HL-60/S4 (cell line): ENCODE results near the gene TSHZ2.

Source experiments
- in situ Hi-C: fragments of 300-500 bp; cut with MboI; formaldehyde crosslinking; loops from 2 replicates; pipeline ENCODE4 v1.14.3; 2022; ENCODE audit warnings: low sequenced_read_pairs

The TSHZ2 gene

DNA sequence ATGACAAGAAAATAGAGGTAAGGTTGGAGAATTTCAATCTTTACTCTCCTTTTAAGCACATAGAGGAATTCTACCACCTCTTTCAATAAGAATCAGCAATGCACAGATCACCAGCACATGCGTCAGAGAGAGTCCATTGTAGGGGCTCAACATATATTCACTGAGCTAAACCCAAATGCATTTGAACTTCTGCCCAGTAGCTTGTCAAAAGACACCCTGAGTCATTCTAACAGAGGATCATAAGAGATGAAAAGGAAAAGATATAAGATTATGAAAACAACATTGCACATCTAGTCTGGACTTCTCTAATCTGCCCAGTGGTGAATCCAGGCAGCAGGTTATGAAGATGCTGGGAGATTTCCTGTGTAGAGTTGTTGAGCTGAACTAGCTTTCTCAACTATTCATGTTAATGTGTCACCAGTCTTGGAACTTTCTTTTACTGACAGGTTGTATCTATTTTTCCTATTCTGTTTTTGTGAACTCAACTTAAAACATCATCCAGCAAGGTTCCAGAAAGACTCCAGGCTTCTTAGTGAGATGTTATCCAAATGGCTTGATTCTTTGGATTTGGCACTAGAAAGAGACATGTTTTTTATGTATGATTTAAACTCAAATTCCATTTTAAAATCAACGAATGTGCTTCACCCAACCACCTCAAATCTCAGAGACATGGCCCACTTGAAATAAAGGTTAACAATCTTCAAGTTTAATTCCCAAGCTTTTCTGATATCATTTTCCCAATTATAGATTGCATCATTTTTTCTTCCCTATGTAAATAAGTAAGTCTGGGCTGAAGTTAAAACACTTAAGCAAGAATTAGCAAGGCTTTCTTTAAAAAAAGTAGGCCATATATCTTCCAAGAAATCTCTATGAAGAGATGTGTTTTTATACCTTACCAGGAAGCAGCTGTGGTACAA is 89.3 kb downstream of the TSHZ2 start:
- in situ Hi-C loops: no loop called here

DNA sequence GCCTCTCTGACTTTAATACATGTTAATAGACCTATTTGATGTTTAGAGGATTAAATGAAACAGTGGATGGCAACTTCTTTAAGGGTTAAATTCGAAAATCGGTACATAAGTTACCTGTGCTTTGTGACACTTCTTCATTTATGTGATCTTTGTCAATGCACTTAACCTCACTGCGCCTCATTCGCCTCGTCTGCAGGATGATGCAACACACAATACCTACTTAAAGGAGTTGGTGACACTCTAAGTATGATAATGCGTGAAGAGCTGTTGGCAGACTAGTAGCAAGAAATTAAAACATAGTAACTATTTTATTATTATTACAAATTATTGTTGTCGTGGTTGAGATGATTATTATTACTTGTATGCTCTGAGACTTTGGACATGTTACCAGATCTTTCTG is 92.8 kb downstream of the TSHZ2 start:
- in situ Hi-C loops: no loop called here

DNA sequence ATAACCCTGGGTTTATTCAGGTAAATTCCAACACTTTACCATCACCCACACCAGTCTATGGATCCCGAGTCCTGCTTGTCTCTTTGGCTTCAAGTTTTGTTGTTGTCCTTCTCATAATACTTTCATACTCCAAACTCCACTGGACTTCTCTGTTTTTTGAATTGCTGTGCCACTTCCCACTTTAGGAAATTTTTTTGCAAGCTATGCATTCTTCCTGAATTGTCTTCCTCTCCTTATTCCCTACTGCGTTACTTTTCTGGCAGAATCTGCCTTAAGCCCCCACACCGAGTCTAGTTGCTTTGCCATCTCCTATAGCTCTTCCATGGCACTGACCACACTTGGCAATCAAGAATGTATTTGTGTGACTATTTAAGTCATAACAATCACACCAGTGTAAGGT is 96.1 kb downstream of the TSHZ2 start:
- in situ Hi-C loops: no loop called here

DNA sequence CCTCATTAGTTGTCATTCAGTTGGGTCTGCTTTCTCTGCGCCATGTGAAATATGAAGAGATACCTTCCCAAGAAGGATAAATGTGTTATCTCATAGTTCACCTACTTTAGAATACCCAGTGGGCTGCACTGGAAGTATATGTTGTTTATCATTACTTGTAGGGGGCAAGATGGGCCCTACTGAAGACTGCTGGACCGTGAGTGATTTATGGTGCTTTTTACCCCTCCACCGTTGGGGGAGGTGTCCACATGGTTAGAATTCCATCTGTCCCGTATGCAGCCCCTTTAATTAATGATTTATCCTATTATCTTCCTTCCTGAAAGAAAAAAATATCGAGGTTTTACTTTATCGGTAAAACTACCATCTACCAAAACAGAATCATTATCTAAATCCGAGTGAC is 97.0 kb downstream of the TSHZ2 start:
- in situ Hi-C loops: no loop called here

DNA sequence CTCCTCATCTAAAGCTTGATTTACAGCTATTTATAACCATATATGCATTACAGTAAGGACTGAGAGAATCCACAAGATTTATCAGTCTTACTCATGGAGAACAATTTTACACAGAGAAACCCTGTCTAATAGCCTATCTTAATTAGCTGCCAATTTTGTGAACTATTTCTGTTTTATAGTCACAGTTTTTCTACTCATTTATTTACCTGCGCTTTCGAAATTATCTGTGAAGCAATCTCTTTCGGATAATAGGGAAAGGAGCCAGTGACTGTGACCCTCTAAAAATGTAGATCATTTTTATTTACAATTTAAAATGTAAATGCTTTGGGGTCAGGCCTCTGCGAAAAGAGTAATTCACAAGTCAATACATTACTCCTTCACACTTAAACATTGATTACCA is 98.1 kb downstream of the TSHZ2 start:
- in situ Hi-C loops: no loop called here

DNA sequence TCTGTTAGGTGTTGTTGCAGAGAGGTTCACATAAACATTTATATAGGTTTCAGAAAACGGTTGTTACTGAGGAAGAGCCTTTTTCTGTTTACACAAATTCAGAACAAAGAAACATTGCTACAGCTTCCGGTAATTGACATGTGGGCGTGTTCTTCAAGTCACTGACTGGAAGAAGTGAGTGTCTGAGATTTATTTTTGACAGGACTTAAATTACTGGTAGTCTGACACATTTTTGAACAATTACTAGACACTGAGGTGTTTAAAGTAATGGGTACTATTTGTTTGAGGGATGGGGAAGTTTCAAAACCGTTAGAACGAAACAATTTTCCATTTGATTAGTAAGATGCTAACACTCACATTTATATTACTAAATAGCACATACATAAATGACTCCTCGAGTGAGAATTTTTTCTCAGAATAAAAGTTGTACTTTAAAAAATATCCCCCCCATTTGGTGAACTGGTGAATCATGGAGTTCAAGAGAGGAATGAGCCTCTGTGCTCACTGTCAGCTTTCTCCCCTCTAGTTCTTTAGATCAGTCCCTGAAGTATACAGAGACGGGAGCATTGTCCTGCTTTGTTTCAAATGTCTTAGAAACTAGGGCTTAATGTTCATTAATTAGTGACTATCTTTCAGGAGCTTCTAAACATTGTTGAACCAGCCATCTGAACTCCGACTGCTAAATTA is 98.7 kb downstream of the TSHZ2 start:
- in situ Hi-C loops: no loop called here

DNA sequence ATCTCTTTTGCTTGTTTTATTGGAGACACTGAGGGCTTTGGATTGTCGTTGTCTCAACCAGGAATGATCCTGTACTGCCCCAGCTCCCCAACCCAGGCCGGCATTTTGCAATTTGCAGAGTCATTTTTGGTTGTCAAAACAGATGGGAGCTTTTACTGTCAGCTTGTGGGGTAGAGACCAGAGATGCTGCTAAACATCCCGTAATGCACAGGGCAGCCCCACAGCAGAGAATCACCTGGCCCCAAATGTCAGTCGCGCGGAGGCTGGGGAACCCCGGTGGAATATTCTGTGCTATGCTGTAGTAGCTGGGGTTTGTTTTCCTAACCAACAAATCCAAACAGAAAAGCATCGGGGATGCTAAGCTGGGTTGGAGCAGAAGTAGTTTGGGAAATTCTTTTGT is 99.7 kb downstream of the TSHZ2 start:
- in situ Hi-C loops: no loop called here

DNA sequence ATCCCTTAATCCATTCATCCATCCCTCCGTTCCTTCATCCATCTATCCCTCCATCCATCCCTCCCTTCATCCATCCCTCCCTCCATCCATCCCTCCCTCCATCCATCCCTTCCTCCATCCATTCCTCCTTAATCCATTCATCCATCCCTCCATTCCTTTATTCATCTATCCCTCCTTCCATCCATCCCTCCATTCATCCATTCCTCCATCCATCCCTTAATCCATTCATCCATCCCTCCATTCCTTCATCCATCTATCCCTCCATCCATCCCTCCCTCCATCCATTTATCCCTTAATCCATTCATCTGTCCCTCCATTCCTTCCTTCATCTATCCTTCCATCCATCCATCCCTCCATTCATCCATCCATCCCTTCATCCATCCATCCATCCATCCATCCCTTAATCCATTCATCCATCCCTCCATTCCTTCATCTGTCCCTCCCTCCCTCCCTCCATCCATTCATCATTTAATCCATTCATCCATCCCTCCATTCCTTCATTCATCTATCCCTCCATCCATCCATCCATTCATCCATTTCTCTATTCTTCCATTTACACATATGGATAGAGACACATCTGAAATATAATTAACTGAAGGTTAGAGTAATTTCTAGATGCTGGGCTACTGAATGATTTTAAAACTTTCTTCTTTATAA is 100.9 kb downstream of the TSHZ2 start:
- in situ Hi-C loops: no loop called here

DNA sequence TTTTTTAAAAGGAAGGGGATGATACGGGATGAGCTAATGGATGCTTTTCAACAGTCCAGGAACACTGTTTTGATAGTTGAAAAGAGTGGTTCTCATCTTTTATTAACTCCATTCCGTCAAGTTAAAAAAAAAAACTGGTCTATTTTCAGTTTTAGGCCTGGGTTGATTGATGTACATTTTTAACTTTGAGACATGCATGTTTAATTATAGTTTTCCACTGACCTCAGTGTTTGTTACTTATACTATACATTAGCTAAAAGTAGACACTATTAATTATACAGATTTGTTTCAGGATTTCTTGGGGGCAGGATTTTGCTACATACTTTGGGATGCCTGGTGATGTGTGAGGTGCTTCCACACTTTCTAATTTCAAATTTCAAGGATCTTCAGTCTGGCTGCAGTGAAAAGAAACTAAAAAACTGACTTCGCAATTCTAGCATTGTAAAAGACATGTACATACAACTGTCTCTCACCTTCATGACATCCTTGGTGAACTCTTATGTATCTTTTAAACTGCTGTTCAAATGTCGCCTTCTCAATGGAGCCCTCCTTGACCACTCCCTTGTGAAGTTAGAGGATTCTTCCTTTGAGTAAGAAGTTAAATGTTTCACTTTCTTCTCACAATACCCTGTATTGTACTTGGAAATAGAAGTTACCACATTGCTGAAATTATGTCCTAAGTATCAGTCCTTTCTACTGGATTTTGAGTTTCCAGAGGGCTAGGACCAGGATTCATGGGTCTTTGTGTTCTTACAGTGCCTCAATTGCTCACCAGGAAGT is 101.7 kb downstream of the TSHZ2 start:
- in situ Hi-C loops: no loop called here

DNA sequence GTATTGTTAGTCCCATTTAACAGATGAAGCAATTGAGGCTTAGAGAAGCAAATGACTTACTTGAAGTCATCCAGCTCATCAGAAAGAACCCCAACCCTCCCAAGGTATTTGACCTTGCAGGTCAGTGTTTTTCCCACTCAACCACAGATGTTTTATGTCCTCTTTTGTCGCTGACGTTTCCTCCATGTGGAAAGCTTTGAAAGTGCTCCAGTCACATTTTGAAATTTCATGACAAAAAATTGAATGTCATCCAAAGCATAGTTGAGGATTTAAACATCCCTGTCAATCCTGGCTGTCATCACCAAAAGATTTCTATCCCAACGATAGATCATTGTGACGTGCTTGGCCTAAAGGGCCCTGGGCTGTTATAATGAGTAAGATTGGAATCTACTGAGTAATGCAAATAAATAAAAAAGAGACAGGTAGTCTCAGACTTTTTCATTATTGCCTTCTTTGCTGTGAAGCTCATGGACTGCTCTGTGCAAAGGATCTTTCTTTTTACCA is 102.7 kb downstream of the TSHZ2 start:
- in situ Hi-C loops: no loop called here

DNA sequence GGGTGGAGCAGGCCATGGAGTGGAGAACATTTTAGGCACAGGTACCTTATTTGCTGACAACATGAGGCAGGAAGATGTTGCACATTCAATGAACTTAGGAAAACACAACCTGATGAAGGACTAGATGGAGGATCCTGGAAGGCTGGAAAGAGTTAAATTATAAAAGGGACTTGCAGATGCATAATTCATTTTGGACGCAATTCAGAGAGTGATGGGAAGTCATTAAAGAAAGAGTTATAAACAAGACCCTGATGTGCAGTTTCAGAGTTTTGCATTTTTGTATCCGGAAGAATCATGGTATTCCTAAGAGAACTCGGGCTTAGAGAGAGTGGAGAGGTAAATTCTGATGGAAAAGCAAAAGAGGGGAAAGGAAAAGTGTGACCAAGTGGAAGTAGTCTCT is 104.5 kb downstream of the TSHZ2 start:
- in situ Hi-C loops: no loop called here

DNA sequence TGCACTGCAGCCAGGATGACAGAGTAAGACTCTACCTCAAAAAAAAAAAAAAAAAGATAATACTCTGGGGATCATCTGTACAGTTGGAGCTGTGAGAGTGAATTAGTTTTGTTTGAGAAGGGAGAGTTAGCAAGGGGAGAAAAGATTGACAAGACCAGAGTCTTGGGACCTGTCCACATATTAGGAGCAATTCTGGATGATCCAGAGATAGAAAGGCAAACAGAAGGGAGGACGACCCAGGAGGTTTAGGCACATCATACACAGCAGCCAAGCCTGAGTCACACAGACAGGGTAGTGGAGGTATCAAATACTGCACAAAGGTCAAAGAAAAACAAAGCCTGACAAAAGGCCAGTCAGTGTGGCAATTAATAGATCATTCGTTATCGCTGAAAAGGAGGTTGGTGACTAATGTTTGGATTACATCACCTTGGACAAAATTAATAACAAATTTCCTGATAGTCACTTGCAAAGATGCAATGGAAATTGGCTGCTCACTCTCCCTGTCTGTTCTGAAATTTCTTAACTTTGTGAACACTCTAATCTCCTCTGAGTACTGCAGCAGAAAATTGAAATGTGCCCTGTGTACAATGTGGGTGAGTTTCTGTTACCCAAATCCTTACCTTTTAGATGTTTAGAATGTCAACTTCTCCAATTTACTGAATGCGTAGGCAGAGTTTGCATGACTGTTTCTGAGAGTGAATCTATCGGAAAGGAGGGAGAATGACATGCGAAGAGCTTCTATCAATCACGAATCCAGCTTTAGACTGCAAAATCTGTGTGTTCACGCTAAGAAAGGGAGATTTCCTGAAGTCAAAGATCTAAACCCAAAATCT is 105.4 kb downstream of the TSHZ2 start:
- in situ Hi-C loops: no loop called here

DNA sequence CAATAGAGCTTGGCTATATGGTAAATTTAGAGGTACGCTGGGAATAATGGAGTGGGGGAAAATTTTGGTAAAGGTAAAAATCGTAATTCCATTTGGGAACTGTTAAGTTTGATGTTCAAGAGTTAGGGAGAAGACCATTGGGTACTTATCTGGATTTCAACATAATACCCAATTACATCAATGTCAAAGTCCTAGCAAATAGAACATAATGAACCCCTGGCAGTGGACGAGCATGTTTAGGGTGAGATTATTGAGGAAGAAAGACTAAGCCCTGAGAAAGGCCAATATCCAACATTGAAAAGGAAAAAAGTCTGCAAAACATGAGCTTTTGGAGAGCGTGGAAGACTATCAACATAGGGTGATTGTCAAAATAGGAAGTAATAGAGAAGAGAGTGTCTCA is 106.6 kb downstream of the TSHZ2 start:
- in situ Hi-C loops: no loop called here

DNA sequence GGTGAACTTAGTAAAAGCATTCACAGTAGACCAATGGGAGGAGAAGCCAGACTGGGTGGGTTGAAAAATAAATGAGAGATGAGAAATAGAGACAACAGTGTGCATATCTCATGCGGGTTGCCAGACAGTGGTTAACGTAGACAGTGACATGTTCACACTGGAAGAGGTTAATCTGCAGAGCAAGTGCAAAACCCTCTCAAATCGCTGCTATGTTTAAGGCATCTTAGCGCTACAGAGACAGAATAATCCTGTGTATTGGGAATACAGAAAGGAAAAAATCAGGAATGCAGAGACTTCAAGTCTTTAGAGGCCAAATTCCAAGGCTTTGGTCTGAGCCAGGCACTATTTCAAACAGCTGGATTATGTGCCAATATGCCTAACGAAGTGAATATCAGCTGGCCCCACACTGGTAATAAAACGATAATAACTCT is 107.1 kb downstream of the TSHZ2 start:
- in situ Hi-C loops: no loop called here

DNA sequence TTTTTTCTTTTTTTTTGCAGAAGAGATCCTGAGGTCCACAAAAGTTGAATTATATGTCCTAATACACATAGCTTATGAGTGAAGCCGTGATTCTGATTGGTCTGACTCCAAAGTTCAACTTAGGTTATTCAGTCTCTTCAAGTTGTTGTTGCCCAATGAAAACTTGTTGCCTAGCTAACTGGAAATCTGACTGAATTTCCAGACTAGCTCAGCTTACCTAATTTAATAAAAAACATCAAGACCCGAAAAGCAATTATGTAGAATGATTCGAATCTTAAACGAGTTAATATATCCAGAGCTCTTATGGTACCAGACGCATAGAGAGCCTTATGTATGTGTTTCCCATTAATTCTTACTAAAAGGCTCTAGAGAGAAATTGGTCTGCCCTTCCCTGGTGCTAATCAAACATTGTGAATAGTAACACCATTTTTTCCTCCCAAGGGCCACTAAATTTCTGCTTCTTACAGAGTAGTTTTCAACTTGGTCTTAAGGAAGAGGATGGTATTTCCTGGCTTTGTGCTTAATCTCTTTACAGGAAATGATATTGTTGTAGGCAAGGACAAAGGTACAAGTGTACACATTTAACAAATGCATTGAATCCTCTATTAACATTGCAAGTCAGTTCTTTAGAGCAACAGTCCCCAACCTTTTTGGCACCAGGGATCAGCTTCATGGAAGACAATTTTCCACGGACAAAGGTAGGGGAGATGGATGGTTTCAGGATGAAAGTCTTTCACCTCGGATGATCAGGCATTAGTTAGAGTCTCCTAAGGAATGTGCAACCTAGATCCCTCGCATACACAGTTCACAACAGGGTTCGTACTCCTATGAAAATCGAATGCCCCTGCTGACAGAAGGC is 107.9 kb downstream of the TSHZ2 start:
- in situ Hi-C loops: no loop called here

DNA sequence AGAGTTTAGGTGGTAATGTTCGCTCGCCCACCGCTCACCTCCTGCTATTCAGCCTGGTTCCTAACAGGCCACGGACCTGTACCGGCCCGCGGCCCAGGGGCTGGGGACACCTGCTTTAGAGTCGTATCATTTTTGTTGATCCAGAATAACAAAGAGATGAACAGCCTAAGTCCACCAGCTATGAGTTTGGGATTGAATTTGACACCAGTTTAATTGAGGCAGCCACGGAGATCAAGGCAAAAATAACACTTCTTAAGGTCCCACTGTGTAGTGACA is 108.5 kb downstream of the TSHZ2 start:
- in situ Hi-C loops: no loop called here

DNA sequence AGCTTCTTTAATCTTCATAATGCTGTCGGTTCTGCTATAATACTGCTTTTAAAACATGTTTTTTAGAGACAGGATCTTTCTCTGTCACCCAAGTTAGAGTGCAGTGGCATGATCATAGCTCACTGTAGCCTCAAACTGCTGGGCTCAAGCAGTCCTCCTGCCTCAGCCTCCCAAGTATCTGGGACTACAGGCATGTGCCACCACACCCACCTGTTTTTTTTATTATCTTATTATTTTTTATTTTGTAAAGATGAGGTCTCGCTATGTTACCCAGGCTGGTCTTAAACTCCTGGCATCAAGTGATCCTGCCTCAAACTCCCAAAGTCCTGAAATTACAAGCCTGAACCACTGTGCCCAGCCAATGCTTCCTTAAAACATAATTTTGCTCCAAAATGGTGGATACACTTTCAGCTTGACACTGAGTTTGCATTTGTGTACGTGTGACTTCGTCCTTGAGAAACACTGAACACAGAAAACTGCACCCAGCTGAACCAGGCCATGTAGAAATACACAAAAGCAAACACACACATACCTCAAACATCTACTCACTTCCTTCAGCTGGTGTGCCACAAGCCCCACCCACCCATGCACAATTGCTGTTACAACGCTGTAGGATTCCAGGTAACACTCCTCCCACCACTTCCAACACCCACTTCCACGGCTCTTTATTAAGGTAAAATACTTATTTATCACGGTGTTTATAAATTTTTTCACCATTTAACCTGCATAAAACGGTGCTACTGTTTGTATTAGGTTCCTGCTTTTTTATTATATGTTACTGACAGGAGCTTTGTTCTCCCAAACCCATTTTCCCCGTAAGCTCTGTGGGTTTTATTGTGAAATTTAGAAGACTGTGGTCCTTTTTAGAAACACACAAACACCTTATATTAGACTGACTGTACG is 109.1 kb downstream of the TSHZ2 start:
- in situ Hi-C loops: no loop called here
